SK-N-SH treated with all-trans-retinoic acid at 6 μM for 48 hours (cell line): Measurements from ENCODE around the gene CDC42EP5.

Source experiments
- CSDC2 ChIP-seq: fragments of 250-450 bp; sonication (Bioruptor Pico); IDR thresholded peaks from 2 replicates; pipeline ENCODE4 v1.5.0; 2020; ENCODE audit warnings: mild to moderate bottlenecking, moderate library complexity
- ZFP30 ChIP-seq: fragments of 450-650 bp; formaldehyde crosslinking; IDR thresholded peaks from 2 replicates; pipeline ENCODE4 v1.5.0; 2022; ENCODE audit warnings: mild to moderate bottlenecking, moderate library complexity
- TF ChIP-seq, protein P1 (sequence below): fragments of 250-450 bp; sonication (Bioruptor Pico); IDR thresholded peaks from 2 replicates; pipeline ENCODE4 v1.5.1; 2021; ENCODE audit warnings: mild to moderate bottlenecking, moderate library complexity
- TF ChIP-seq, protein P2 (sequence below): fragments of 250-450 bp; sonication (Bioruptor Pico); IDR thresholded peaks from 2 replicates; pipeline ENCODE4 v1.5.1; 2020; ENCODE audit warnings: low read depth, mild to moderate bottlenecking, moderate library complexity

- no peak for TF ChIP-seq CSDC2
- TF ChIP-seq, protein P1, sequence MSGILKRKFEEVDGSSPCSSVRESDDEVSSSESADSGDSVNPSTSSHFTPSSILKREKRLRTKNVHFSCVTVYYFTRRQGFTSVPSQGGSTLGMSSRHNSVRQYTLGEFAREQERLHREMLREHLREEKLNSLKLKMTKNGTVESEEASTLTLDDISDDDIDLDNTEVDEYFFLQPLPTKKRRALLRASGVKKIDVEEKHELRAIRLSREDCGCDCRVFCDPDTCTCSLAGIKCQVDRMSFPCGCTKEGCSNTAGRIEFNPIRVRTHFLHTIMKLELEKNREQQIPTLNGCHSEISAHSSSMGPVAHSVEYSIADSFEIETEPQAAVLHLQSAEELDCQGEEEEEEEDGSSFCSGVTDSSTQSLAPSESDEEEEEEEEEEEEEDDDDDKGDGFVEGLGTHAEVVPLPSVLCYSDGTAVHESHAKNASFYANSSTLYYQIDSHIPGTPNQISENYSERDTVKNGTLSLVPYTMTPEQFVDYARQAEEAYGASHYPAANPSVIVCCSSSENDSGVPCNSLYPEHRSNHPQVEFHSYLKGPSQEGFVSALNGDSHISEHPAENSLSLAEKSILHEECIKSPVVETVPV (CRISPR knock-in tag): no peak
- TF ChIP-seq, protein P2, sequence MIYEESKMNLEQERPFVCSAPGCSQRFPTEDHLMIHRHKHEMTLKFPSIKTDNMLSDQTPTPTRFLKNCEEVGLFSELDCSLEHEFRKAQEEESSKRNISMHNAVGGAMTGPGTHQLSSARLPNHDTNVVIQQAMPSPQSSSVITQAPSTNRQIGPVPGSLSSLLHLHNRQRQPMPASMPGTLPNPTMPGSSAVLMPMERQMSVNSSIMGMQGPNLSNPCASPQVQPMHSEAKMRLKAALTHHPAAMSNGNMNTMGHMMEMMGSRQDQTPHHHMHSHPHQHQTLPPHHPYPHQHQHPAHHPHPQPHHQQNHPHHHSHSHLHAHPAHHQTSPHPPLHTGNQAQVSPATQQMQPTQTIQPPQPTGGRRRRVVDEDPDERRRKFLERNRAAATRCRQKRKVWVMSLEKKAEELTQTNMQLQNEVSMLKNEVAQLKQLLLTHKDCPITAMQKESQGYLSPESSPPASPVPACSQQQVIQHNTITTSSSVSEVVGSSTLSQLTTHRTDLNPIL: no peak
- TF ChIP-seq ZFP30 (CRISPR knock-in tag): no peak
These were observed 52.0 kb downstream of the CDC42EP5 start for GRCh38 chr19:54421169-54421516.
